Transverse colon (tissue), 4 donors: Measurements from ENCODE around the gene WNK2. TPM values are rescaled to one million over a fixed set of nuclear protein-coding genes. Genes with fewer than 3 reads are reported as not detected.

ENCODE experiments used
- DNase-seq: peaks from one replicate; pipeline ENCODE4 v3.0.0-alpha.2; 2019
- H3K27ac ChIP-seq, 4 donors: fragments of 200-600 bp; sonication (generic); 2 replicates each; pipeline ENCODE4 v1.5.1; 2016 to 2018; ENCODE audit warnings: inconsistent platforms in 4 of 4
- H3K27me3 ChIP-seq: fragments of 200-600 bp; sonication (generic); 2 replicates; pipeline ENCODE4 v1.5.1; 2017; ENCODE audit warnings: inconsistent platforms
- H3K36me3 ChIP-seq, 4 donors: fragments of 200-600 bp; sonication (generic); 2 replicates each; pipeline ENCODE4 v1.5.1; 2017 to 2019; ENCODE audit warnings: inconsistent platforms in 4 of 4
- H3K4me1 ChIP-seq, 4 donors: fragments of 200-600 bp; sonication (generic); 2 replicates each; pipeline ENCODE4 v1.5.1; 2017 to 2020; ENCODE audit warnings: inconsistent platforms in 4 of 4
- H3K4me3 ChIP-seq, 4 donors: fragments of 200-600 bp; sonication (generic); 1 replicate in 1 of 4; 2 replicates in 3 of 4; pipeline versions ENCODE4 v1.5.1 to v1.6.1; 2017 to 2019; ENCODE audit warnings: inconsistent platforms in 4 of 4
- H3K9me3 ChIP-seq, 2 donors: fragments of 200-600 bp; sonication (generic); 2 replicates each; pipeline ENCODE4 v1.5.1; 2017 to 2019; ENCODE audit warnings: inconsistent platforms in 2 of 2
- EP300 ChIP-seq: sonication (generic); formaldehyde crosslinking; IDR thresholded peaks from one replicate; pipeline ENCODE4 v1.6.1; 2017; ENCODE audit warnings: antibody characterized with exemption, low read depth
- POLR2A ChIP-seq: fragments of 450-650 bp; IDR thresholded peaks from one replicate; pipeline ENCODE4 v1.6.1; 2016; ENCODE audit warnings: antibody characterized with exemption, mild to moderate bottlenecking, moderate library complexity
- POLR2AphosphoS5 ChIP-seq, 3 donors: sonication (generic); formaldehyde crosslinking; IDR thresholded peaks; one replicate each; pipeline ENCODE4 v1.6.1; 2016; ENCODE audit warnings: antibody characterized with exemption in 3 of 3
- WGBS, 2 donors: methylation state at CpG; one replicate each; pipeline ENCODE4 v1.1.5; 2018; ENCODE audit warnings: low coverage in 1 of 2; 5-methylcytosine and 5-hydroxymethylcytosine counted together
- in situ Hi-C, 4 donors: fragments of 200-750 bp; cut with MboI; loops; one replicate each; pipeline versions ENCODE4 v1.15.0 to v1.15.1; 2017; ENCODE audit warnings: low sequenced_read_pairs in 3 of 4, low pct_ligation_motif_present in 1 of 4, low pct_unique_long_range_greater_than_20kb in 1 of 4
- intact Hi-C: fragments of 100-400 bp; cut with DNase I; formaldehyde crosslinking; loops from one replicate; pipeline ENCODE4 v1.15.1; 2023; ENCODE audit warnings: low total_unique reads
- total RNA-seq, 4 donors: library from RNA; depleted of rRNA; stranded (reverse); fragments of >200 nt; gene quantifications; one replicate each; pipeline ENCODE4 v1.1.0, GENCODE V29; 2016
- TF ChIP-seq, protein P1 (sequence below), 5 experiments: fragments of 200-600 bp in 3 of 5; fragments of 450-650 bp in 2 of 5; sonication (generic) in 3 of 5; IDR thresholded peaks; 1 replicate in 2 of 5; 2 replicates in 3 of 5; pipeline ENCODE4 v1.5.1; 2016 to 2017; ENCODE audit warnings: antibody characterized with exemption in 5 of 5, inconsistent platforms in 3 of 5, mild to moderate bottlenecking in 2 of 5, moderate library complexity in 1 of 5

The WNK2 gene
- total RNA-seq, 4 donors from 2014 or later: 133 to 618 (median 157) TPM

DNA sequence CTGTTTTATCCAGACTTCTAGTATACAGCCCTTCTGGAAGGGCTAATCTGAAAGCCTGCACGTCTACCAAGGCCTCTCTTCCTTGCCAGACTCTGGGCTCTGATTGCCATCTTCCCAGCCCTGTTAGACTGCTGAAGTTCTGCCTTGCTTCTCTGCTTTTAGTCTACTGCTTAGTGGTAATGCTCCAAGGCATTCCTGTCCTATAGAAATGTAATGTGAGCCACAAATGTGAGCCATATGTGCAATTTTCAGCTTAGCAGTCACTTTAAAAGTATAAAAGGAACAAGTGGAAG, 32.1 kb downstream of the WNK2 start:
- WGBS, 2 donors: 31% methylated on average over 1 of the region's 1 CpG; no CpG with 5 or more reads in 1 of the 2 donors
- no peak for DNase-seq
- Histone ChIP-seq H3K27ac (peak overlapping the region in 1 of 4 donors; percentile 2), H3K27me3 (no peaks in the 10 kb centered on the region), H3K4me3 (no peak overlapping the region), H3K4me1 (peaks cover 12 to 33% (median 28%) of the 10 kb centered on the region in 4 donors), H3K9me3 (no peaks in the 10 kb centered on the region), H3K36me3 (no peaks in the 10 kb centered on the region)
- intact Hi-C loops: no loop called here
- in situ Hi-C loops: no loop called here
- no peak for TF ChIP-seq POLR2AphosphoS5 (IDR thresholded peaks at IDR 0.05)

DNA sequence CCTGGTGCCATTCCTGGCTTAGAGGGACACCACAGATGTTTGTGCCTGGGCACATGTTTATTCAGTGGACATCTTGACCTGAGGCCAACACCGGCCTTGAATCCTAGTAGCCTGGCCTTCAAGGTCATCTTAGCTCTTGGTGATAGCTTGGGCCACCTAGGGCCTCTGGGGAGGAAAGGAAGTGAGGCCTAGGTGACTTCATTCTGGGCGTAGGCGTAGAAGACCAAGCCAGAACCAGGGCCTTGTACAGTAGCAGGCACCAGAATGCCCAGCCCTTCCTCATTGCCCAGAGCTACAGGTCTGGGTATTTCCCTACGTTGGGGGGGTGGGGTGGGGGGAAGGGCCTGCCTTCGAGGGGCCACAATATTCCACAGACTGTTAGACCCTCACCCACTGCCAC, 33.8 kb downstream of the WNK2 start:
- Histone ChIP-seq H3K9me3 (no peaks in the 10 kb centered on the region), H3K27me3 (no peaks in the 10 kb centered on the region), H3K4me3 (no peak overlapping the region), H3K4me1 (peaks cover 12 to 36% (median 29%) of the 10 kb centered on the region in 4 donors), H3K36me3 (no peaks in the 10 kb centered on the region), H3K27ac (peak overlapping the region; percentile 77 to 84 (median 80))
- in situ Hi-C loops: no loop called here
- 23 to 57% methylated on average over 2 to 5 of the region's 5 CpGs for WGBS, 2 donors
- intact Hi-C loops: no loop called here
- peak; percentile 61 for DNase-seq
- TF ChIP-seq, protein P1, sequence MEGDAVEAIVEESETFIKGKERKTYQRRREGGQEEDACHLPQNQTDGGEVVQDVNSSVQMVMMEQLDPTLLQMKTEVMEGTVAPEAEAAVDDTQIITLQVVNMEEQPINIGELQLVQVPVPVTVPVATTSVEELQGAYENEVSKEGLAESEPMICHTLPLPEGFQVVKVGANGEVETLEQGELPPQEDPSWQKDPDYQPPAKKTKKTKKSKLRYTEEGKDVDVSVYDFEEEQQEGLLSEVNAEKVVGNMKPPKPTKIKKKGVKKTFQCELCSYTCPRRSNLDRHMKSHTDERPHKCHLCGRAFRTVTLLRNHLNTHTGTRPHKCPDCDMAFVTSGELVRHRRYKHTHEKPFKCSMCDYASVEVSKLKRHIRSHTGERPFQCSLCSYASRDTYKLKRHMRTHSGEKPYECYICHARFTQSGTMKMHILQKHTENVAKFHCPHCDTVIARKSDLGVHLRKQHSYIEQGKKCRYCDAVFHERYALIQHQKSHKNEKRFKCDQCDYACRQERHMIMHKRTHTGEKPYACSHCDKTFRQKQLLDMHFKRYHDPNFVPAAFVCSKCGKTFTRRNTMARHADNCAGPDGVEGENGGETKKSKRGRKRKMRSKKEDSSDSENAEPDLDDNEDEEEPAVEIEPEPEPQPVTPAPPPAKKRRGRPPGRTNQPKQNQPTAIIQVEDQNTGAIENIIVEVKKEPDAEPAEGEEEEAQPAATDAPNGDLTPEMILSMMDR (IDR thresholded peaks at IDR 0.05): no peak
- no peak for TF ChIP-seq POLR2A
- no peak for TF ChIP-seq EP300
- TF ChIP-seq POLR2AphosphoS5 (IDR thresholded peaks at IDR 0.05): no peak

DNA sequence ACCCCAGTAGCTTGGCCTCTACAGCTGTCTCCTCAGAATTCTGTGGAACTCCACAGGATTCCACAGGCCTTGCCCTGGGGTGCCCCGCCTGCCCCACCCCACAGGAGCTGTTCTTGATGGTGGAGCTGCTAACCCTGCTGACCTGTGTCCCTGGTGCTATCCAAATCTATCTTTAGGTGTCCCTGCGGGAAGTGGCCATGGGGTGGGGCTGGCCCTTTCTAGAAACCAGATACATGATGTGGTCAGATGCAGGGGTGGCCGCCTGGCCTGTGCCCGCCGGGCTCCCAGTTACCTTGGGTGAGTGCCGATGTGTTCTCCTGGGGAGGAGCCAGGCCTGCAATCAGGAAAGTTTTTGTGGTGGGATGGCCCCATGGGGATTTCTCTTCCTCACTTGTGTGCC, 34.2 kb downstream of the WNK2 start:
- H3K36me3 ChIP-seq: no peaks in the 10 kb centered on the region
- peak overlapping the region; percentile 77 to 84 (median 80) for H3K27ac ChIP-seq
- no peak for TF ChIP-seq POLR2A
- TF ChIP-seq, protein P1 (IDR thresholded peaks at IDR 0.05): no peak
- no peak for TF ChIP-seq EP300
- no peak for TF ChIP-seq POLR2AphosphoS5 (IDR thresholded peaks at IDR 0.05)
- no peak for DNase-seq
- H3K27me3 ChIP-seq: no peaks in the 10 kb centered on the region
- peaks cover 13 to 38% (median 33%) of the 10 kb centered on the region in 4 donors for H3K4me1 ChIP-seq
- intact Hi-C loops: no loop called here
- 65% methylated on average over 6 of the region's 6 CpGs; no CpG with 5 or more reads in 1 of the 2 donors for WGBS, 2 donors
- H3K9me3 ChIP-seq: no peaks in the 10 kb centered on the region
- in situ Hi-C loops: no loop called here
- H3K4me3 ChIP-seq: no peak overlapping the region

DNA sequence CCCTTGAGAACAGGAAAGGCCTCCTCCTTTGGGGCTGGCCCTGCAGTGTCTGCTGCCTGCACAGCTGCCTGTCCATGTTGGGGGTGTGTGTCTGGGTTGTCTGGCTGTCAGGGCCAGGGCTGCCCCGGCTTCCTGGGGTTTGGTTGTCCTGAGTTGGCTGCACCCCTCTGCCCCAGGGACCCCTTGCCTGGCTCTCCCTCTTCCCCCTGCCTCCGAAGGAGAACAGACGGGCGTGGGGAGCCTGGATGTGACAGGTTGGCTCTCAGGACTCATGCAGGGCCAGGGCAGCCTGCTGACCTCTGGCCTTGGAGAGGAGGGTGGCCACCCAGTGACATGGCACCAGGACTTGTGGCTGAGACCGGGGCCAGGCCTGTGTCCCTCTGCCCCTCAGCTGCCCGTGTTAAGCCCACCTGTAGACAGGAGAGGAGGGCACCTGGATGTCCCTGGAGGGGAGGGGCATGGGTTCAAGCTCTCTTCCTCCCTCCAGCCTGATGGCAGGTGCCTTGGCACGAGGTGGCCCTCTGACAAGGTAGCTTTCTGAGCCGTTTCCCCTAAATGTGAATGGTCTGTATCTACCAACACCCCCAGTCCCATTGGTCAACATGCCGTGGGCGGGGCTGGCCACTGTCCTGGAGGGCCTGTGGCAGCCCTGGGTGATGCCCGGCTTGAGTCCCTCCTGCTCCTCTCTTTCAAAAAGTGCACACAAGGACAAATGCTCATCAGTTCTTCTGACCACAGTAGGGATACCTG, 34.9 kb downstream of the WNK2 start:
- no peak for DNase-seq
- Histone ChIP-seq H3K4me1 (peaks cover 20 to 45% (median 40%) of the 10 kb centered on the region in 4 donors), H3K36me3 (no peaks in the 10 kb centered on the region), H3K9me3 (no peaks in the 10 kb centered on the region), H3K27ac (peak overlapping the region; percentile 77 to 84 (median 80)), H3K4me3 (no peak overlapping the region), H3K27me3 (no peaks in the 10 kb centered on the region)
- intact Hi-C loops (no loop called here), in situ Hi-C loops (no loop called here)
- TF ChIP-seq, protein P1 (IDR thresholded peaks at IDR 0.05): no peak
- TF ChIP-seq POLR2A: no peak
- no peak for TF ChIP-seq POLR2AphosphoS5 (IDR thresholded peaks at IDR 0.05)
- TF ChIP-seq EP300: no peak
- 60 to 70% methylated on average over 1 to 11 of the region's 11 CpGs for WGBS, 2 donors

DNA sequence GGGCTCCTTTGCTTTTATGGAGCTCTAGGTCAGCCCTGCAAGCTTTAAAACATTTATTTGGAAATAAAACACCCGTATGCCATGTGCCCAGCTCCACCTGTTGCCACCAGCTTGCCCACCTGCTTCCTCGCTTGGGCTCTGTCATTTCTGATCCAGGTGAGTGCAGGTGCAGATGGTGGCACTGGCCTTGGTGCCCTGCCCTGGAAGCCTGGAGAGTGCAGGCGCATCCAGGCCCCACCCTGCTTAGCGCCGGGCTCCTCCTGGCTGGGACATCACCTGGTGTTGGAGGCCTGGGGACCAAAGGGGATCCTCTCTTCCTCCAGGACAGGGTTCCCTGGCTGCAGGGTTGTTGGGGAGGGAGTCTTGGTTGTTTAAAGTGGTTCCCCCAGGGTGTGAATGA, 35.8 kb downstream of the WNK2 start:
- H3K4me3 ChIP-seq: no peak overlapping the region
- TF ChIP-seq POLR2A: no peak
- TF ChIP-seq, protein P1 (IDR thresholded peaks at IDR 0.05): no peak
- TF ChIP-seq POLR2AphosphoS5 (IDR thresholded peaks at IDR 0.05): peak in 2 of 3 donors; percentile 13 to 54
- in situ Hi-C loops: no loop called here
- DNase-seq: no peak
- no peaks in the 10 kb centered on the region for H3K9me3 ChIP-seq
- peaks cover 29 to 54% (median 48%) of the 10 kb centered on the region in 4 donors for H3K4me1 ChIP-seq
- no peaks in the 10 kb centered on the region for H3K27me3 ChIP-seq
- intact Hi-C loops: no loop called here
- 63% methylated on average over 5 of the region's 5 CpGs; no CpG with 5 or more reads in 1 of the 2 donors for WGBS, 2 donors
- H3K36me3 ChIP-seq: no peaks in the 10 kb centered on the region
- peak overlapping the region in 3 of 4 donors; percentile 79 to 84 (median 81) for H3K27ac ChIP-seq
